ENCODE data around the gene HMGN3.

GRCh38 chr6:79208816-79209215 lies 25.7 kb downstream of the HMGN3 start:
- no peak for TF ChIP-seq YY1 (IDR thresholded peaks at IDR 0.05; ENCODE audit: insufficient read depth, insufficient read length)
- no peak for TF ChIP-seq ZNF274 (IDR thresholded peaks at IDR 0.05; ENCODE audit: low read depth, low read length)

Measured in NT2/D1 (cell line).